Fibroblast of lung (primary cell): ENCODE results near the gene FREM2. TPM values are rescaled to one million over a fixed set of nuclear protein-coding genes. Genes with fewer than 3 reads are reported as not detected.

Experiments
- DNase-seq, 2 donors: peaks; one replicate each; pipeline versions ENCODE4 v3.0.0 to v3.0.0-alpha.2; 2010; ENCODE audit warnings: low read depth in 2 of 2
- H2AFZ ChIP-seq: 2 replicates; pipeline ENCODE4 v1.5.1; 2012; ENCODE audit warnings: low read length, control low read depth, inconsistent platforms
- H3K27ac ChIP-seq: 2 replicates; pipeline ENCODE4 v1.5.1; 2011; ENCODE audit warnings: low read length, control low read depth; ENCODE audit not compliant: insufficient read depth
- H3K27me3 ChIP-seq: 2 replicates; pipeline ENCODE4 v1.5.1; 2011; ENCODE audit warnings: mild to moderate bottlenecking, low read length; ENCODE audit not compliant: control insufficient read depth, insufficient read depth
- H3K36me3 ChIP-seq: 2 replicates; pipeline ENCODE4 v1.5.1; 2011; ENCODE audit warnings: low read length; ENCODE audit not compliant: control insufficient read depth, insufficient read depth
- H3K4me1 ChIP-seq: 2 replicates; pipeline ENCODE4 v1.5.1; 2011; ENCODE audit warnings: low read length; ENCODE audit not compliant: control insufficient read depth, insufficient read depth; ENCODE audit errors: extremely low read depth
- H3K4me2 ChIP-seq: 2 replicates; pipeline ENCODE4 v1.5.1; 2011; ENCODE audit warnings: low read length, control low read depth; ENCODE audit not compliant: insufficient read depth; ENCODE audit errors: extremely low read depth
- H3K4me3 ChIP-seq, 4 experiments: fragments of 200-600 bp in 1 of 4; sonication (generic) in 1 of 4; replicated peaks in 1 of 4; 2 replicates each; pipeline ENCODE4 v1.5.1; 2011 to 2016; ENCODE audit warnings: low read length in 4 of 4, low read depth in 3 of 4, mild to moderate bottlenecking in 3 of 4, control low read depth in 2 of 4, inconsistent platforms in 1 of 4, mixed read lengths in 1 of 4; ENCODE audit not compliant: insufficient read depth in 1 of 4; ENCODE audit errors: control extremely low read depth in 1 of 4
- H3K79me2 ChIP-seq: 2 replicates; pipeline ENCODE4 v1.5.1; 2012; ENCODE audit warnings: mild to moderate bottlenecking, low read length, inconsistent platforms; ENCODE audit not compliant: control insufficient read depth, insufficient read depth
- H3K9ac ChIP-seq: 2 replicates; pipeline ENCODE4 v1.5.1; 2011; ENCODE audit warnings: mild to moderate bottlenecking, low read length, control low read depth; ENCODE audit not compliant: insufficient read depth
- H3K9me3 ChIP-seq: 2 replicates; pipeline ENCODE4 v1.5.1; 2012; ENCODE audit warnings: low read depth, low read length; ENCODE audit not compliant: control insufficient read depth, insufficient read depth
- H4K20me1 ChIP-seq: 2 replicates; pipeline ENCODE4 v1.5.1; 2011; ENCODE audit warnings: low read length; ENCODE audit not compliant: control insufficient read depth, insufficient read depth; ENCODE audit errors: extremely low read depth
- EZH2 ChIP-seq: IDR thresholded peaks from 2 replicates; pipeline ENCODE4 v1.5.1; 2012; ENCODE audit warnings: low read length, control low read depth, mild to moderate bottlenecking; ENCODE audit errors: missing control alignments
- polyA plus RNA-seq, 2 donors: library from polyadenylated mRNA; depleted of rRNA in 1 of 2; stranded (reverse) in 1 of 2; unstranded in 1 of 2; fragments of >200 nt; gene quantifications; 2 replicates each; pipeline ENCODE4 v1.2.1, GENCODE V29; 2011 to 2012; ENCODE audit warnings: missing spikeins in 1 of 2
- total RNA-seq: library from RNA; depleted of rRNA; stranded (reverse); fragments of >200 nt; gene quantifications from 2 replicates; pipeline ENCODE4 v1.2.1, GENCODE V29; 2014
- TF ChIP-seq, protein P1 (sequence below), 2 donors: IDR thresholded peaks in 1 of 2; conservative IDR thresholded peaks in 1 of 2; 1 replicate in 1 of 2; 2 replicates in 1 of 2; pipeline ENCODE4 v1.5.1; 2011 to 2012; ENCODE audit warnings: low read length in 2 of 2, control low read depth in 1 of 2, inconsistent platforms in 1 of 2, low read depth in 1 of 2, mild to moderate bottlenecking in 1 of 2

FREM2 gene
- total and polyA plus RNA-seq, 2 donors (not counting 1 experiment from before 2014, with no cell fraction given) = under 0.01 TPM

DNA sequence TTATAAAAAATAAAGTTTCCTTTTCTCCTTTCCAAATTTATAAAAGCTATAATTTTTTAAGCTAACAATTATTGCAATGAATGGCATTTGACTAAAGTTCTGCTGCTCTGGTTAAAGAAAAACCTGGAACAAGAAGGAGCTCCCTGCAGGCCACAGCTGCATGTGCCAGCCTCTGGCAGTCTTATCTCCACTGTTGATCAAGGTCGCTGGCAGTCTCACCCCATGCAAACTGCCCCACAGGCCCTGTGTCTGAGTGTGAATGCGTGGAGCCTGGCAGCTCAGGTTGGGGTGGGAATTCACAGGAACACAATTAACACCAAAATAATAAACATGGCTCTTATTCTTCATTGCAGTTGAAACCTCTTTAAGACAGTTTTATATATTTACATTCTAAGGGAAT, 30.2 kb upstream of the FREM2 start:
- Histone ChIP-seq H3K9me3 (no peaks in the 10 kb centered on the region), H2AFZ (no peak overlapping the region), H3K4me2 (no peak overlapping the region), H3K27ac (no peak overlapping the region), H4K20me1 (no peaks in the 10 kb centered on the region), H3K79me2 (no peaks in the 10 kb centered on the region), H3K4me1 (no peaks in the 10 kb centered on the region), H3K9ac (no peak overlapping the region), H3K27me3 (no peaks in the 10 kb centered on the region), H3K4me3 (no peak overlapping the region), H3K36me3 (no peaks in the 10 kb centered on the region)
- no peak for TF ChIP-seq EZH2
- TF ChIP-seq, protein P1, sequence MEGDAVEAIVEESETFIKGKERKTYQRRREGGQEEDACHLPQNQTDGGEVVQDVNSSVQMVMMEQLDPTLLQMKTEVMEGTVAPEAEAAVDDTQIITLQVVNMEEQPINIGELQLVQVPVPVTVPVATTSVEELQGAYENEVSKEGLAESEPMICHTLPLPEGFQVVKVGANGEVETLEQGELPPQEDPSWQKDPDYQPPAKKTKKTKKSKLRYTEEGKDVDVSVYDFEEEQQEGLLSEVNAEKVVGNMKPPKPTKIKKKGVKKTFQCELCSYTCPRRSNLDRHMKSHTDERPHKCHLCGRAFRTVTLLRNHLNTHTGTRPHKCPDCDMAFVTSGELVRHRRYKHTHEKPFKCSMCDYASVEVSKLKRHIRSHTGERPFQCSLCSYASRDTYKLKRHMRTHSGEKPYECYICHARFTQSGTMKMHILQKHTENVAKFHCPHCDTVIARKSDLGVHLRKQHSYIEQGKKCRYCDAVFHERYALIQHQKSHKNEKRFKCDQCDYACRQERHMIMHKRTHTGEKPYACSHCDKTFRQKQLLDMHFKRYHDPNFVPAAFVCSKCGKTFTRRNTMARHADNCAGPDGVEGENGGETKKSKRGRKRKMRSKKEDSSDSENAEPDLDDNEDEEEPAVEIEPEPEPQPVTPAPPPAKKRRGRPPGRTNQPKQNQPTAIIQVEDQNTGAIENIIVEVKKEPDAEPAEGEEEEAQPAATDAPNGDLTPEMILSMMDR (conservative IDR thresholded peaks at IDR 0.05 in 1 of 2, IDR thresholded peaks at IDR 0.05 in 1 of 2; ENCODE audit: low read depth in 1 of 2, low read length in 2 of 2) = no peak
- no peak for DNase-seq

DNA sequence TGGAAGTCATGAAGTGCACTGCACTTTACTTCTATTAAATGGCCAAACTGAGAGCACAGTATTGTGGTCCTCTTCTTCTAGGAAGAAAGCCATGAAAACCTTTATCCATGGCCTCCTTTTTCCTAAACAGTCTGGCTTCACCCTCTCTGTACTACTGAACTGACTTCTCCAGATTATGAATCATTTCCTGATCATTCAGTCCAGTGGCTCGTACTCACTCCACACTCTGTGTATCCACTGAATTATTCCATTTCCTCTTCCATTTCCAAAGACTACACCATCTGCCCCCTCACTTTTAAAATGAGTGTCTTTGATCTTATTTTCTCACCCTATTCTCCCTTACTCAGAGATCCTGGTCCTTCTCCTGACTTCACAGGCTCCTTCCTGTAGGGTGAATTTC, 29.7 kb upstream of the FREM2 start:
- H3K9me3 ChIP-seq = no peaks in the 10 kb centered on the region
- H3K9ac ChIP-seq = no peak overlapping the region
- no peaks in the 10 kb centered on the region for H3K27me3 ChIP-seq
- H3K4me3 ChIP-seq = no peak overlapping the region
- no peaks in the 10 kb centered on the region for H3K36me3 ChIP-seq
- H3K4me2 ChIP-seq = no peak overlapping the region
- no peaks in the 10 kb centered on the region for H3K4me1 ChIP-seq
- peak; percentile 20 to 64 for DNase-seq
- H3K79me2 ChIP-seq = no peaks in the 10 kb centered on the region
- H2AFZ ChIP-seq = peak overlapping the region; percentile 55
- no peaks in the 10 kb centered on the region for H4K20me1 ChIP-seq
- TF ChIP-seq EZH2 = no peak
- TF ChIP-seq, protein P1 (conservative IDR thresholded peaks at IDR 0.05 in 1 of 2, IDR thresholded peaks at IDR 0.05 in 1 of 2; ENCODE audit: low read depth in 1 of 2, low read length in 2 of 2) = no peak
- H3K27ac ChIP-seq = no peak overlapping the region

DNA sequence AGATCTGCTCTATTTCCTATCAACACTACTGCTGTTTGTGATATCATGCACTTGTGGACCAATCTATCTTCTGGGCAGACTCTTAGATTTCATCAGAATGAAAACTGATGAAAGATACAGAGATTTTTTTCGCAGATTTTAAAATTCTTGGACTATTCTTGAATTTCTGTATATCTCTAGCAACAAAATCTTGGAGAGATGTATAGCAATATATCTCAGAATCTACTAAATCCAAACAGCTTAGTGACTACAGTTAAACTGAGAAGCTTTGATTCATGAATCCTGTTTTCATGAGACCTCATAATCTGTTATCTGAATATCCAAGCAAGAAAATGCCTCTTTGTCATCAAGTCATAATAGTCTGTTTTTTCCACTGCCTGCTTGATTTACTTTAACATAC, 28.0 kb upstream of the FREM2 start:
- Histone ChIP-seq H3K4me1 (no peaks in the 10 kb centered on the region), H4K20me1 (no peaks in the 10 kb centered on the region), H2AFZ (no peak overlapping the region), H3K4me3 (no peak overlapping the region), H3K9ac (no peak overlapping the region), H3K79me2 (no peaks in the 10 kb centered on the region), H3K36me3 (no peaks in the 10 kb centered on the region), H3K27me3 (no peaks in the 10 kb centered on the region), H3K4me2 (no peak overlapping the region), H3K27ac (no peak overlapping the region), H3K9me3 (no peaks in the 10 kb centered on the region)
- TF ChIP-seq, protein P1 (conservative IDR thresholded peaks at IDR 0.05 in 1 of 2, IDR thresholded peaks at IDR 0.05 in 1 of 2; ENCODE audit: low read depth in 1 of 2, low read length in 2 of 2) = no peak
- no peak for TF ChIP-seq EZH2
- no peak for DNase-seq
